K562 (cell line): Measurements from ENCODE around the gene UBL5. TPM values are rescaled to one million over a fixed set of nuclear protein-coding genes. Genes with fewer than 3 reads are reported as not detected.

Source experiments
- CC2D1A ChIP-seq: fragments of 450-650 bp; IDR thresholded peaks from 2 replicates; pipeline ENCODE4 v1.6.1; 2017; ENCODE audit warnings: mild to moderate bottlenecking
- CREB1 ChIP-seq, 2 experiments: sonication (generic) in 1 of 2; formaldehyde crosslinking in 1 of 2; IDR thresholded peaks; 2 replicates each; pipeline versions ENCODE4 v1.6.1 to v1.8.0; 2012 to 2022; ENCODE audit warnings: inconsistent platforms in 1 of 2, mild to moderate bottlenecking in 1 of 2, missing genetic modification reagents in 1 of 2, moderate library complexity in 1 of 2
- E2F8 ChIP-seq: fragments of 450-650 bp; IDR thresholded peaks from 2 replicates; pipeline ENCODE4 v1.7.1; 2018; ENCODE audit warnings: mild to moderate bottlenecking, low read depth; ENCODE audit not compliant: partially characterized antibody
- ELF2 ChIP-seq: fragments of 250-450 bp; sonication (Bioruptor Pico); IDR thresholded peaks from 2 replicates; pipeline ENCODE4 v1.5.0; 2021; ENCODE audit warnings: mild to moderate bottlenecking
- EP400 ChIP-seq: fragments of 450-650 bp; IDR thresholded peaks from 2 replicates; pipeline ENCODE4 v1.6.1; 2017; ENCODE audit warnings: antibody characterized with exemption, mild to moderate bottlenecking, moderate library complexity
- HNRNPUL1 ChIP-seq: fragments of 200-400 bp; formaldehyde crosslinking; IDR thresholded peaks from 2 replicates; pipeline ENCODE4 v1.6.1; 2017; ENCODE audit warnings: low read length
- JUND ChIP-seq, 2 experiments: IDR thresholded peaks; 2 replicates in 1 of 2; 3 replicates in 1 of 2; pipeline ENCODE4 v1.6.1; 2011; ENCODE audit warnings: borderline replicate concordance in 2 of 2, low read depth in 2 of 2, low read length in 2 of 2, improper control_type of control experiment in 1 of 2, missing biosample characterization in 1 of 2, missing genetic modification characterization in 1 of 2, missing genetic modification reagents in 1 of 2
- KDM5B ChIP-seq: fragments of 200-600 bp; sonication (generic); IDR thresholded peaks from 2 replicates; pipeline ENCODE4 v1.6.1; 2012; ENCODE audit warnings: low read depth, mild to moderate bottlenecking, moderate library complexity, low read length, control low read depth, inconsistent platforms; ENCODE audit not compliant: insufficient replicate concordance
- MXD1 ChIP-seq: fragments of 250-450 bp; sonication (Bioruptor Pico); IDR thresholded peaks from 2 replicates; pipeline ENCODE4 v1.8.0; 2021; ENCODE audit warnings: borderline replicate concordance, mild to moderate bottlenecking, moderate library complexity; ENCODE audit not compliant: poor library complexity, severe bottlenecking
- NUFIP1 ChIP-seq: fragments of 450-650 bp; IDR thresholded peaks from 2 replicates; pipeline ENCODE4 v1.6.1; 2018; ENCODE audit not compliant: partially characterized antibody
- PHB2 ChIP-seq: fragments of 450-650 bp; IDR thresholded peaks from 2 replicates; pipeline ENCODE4 v1.6.1; 2017; ENCODE audit warnings: low read depth
- PYGO2 ChIP-seq: fragments of 450-650 bp; IDR thresholded peaks from 2 replicates; pipeline ENCODE4 v1.6.1; 2016; ENCODE audit warnings: mild to moderate bottlenecking, missing genetic modification characterization, moderate library complexity, missing compliant biosample characterization
- RBFOX2 ChIP-seq: fragments of 200-400 bp; formaldehyde crosslinking; IDR thresholded peaks from 2 replicates; pipeline ENCODE4 v1.6.1; 2017; ENCODE audit warnings: low read depth, mild to moderate bottlenecking, low read length, moderate library complexity
- SIX5 ChIP-seq, 2 experiments: IDR thresholded peaks; 2 replicates each; pipeline ENCODE4 v1.6.1; 2011; ENCODE audit warnings: low read length in 2 of 2, borderline replicate concordance in 1 of 2, low read depth in 1 of 2, mild to moderate bottlenecking in 1 of 2, moderate library complexity in 1 of 2; ENCODE audit not compliant: insufficient read depth in 1 of 2
- TAF1 ChIP-seq: IDR thresholded peaks from 2 replicates; pipeline ENCODE4 v1.6.1; 2011; ENCODE audit warnings: mild to moderate bottlenecking, low read length, moderate library complexity; ENCODE audit not compliant: insufficient read depth, control insufficient read depth, severe bottlenecking; ENCODE audit errors: extremely low read depth
- YY1 ChIP-seq, 3 experiments: IDR thresholded peaks; 2 replicates each; pipeline ENCODE4 v1.6.1; 2011; ENCODE audit warnings: low read length in 2 of 3, mild to moderate bottlenecking in 2 of 3, moderate library complexity in 2 of 3, borderline replicate concordance in 1 of 3, control low read depth in 1 of 3, low read depth in 1 of 3; ENCODE audit not compliant: insufficient read depth in 3 of 3, insufficient replicate concordance in 2 of 3, control insufficient read depth in 1 of 3, insufficient read length in 1 of 3; ENCODE audit errors: extremely low read depth in 1 of 3
- ZFX ChIP-seq: sonication (generic); formaldehyde crosslinking; IDR thresholded peaks from 2 replicates; pipeline ENCODE4 v1.8.0; 2022; ENCODE audit warnings: mild to moderate bottlenecking, missing genetic modification reagents, moderate library complexity
- ZNF347 ChIP-seq: fragments of 450-650 bp; formaldehyde crosslinking; IDR thresholded peaks from 2 replicates; pipeline ENCODE4 v1.4.0; 2020; ENCODE audit warnings: low read depth, mild to moderate bottlenecking, moderate library complexity
- ZNF707 ChIP-seq: fragments of 250-450 bp; sonication (Bioruptor Pico); conservative IDR thresholded peaks from 2 replicates; pipeline ENCODE4 v1.8.0; 2022; ENCODE audit warnings: inconsistent platforms, mild to moderate bottlenecking, moderate library complexity
- polyA plus RNA-seq, 8 experiments: library from polyadenylated mRNA; depleted of rRNA in 4 of 8; stranded (reverse) in 5 of 8; unstranded in 3 of 8; fragments of >200 nt; fragmentation: Nextera tagmentation in 2 of 8; fragmentation: Illumina TruSeq in 1 of 8; extraction: Ambion mirVana in 2 of 8; extraction: Trizol in 1 of 8; gene quantifications; 2 replicates each; pipeline versions ENCODE4 v1.2.1 to v1.2.3, GENCODE V29; 2011 to 2014; ENCODE audit warnings: inconsistent platforms in 1 of 8, missing spikeins in 1 of 8
- total RNA-seq, 7 experiments: library from RNA; depleted of rRNA in 6 of 7; stranded (reverse); fragments of >200 nt in 6 of 7; fragmentation: Illumina TruSeq in 2 of 7; extraction: Trizol in 2 of 7; gene quantifications; 2 replicates each; pipeline versions ENCODE4 v1.2.1 to v1.2.3, GENCODE V29; 2011 to 2021; ENCODE audit warnings: low replicate concordance in 1 of 7

Gene UBL5
- total and polyA plus RNA-seq, 9 of the 15 experiments (the other 6 are each of a cell fraction or from before 2014, with no cell fraction given) = 410 to 1,266 (median 613) TPM

- no peak for TF ChIP-seq ZNF707 (CRISPR knock-in tag)
- peak; percentile 46 to 92 (median 86) for TF ChIP-seq YY1 (IDR thresholded peaks at IDR 0.05; ENCODE audit: borderline replicate concordance in 1 of 3, control insufficient read depth in 1 of 3, extremely low read depth in 1 of 3, insufficient read depth in 3 of 3, insufficient read length in 1 of 3, insufficient replicate concordance in 2 of 3, low read depth in 1 of 3, low read length in 2 of 3)
- no peak for TF ChIP-seq NUFIP1
- peak; percentile 73; the same call in 1 of the 2 replicates for TF ChIP-seq ELF2
- TF ChIP-seq ZNF347 (CRISPR knock-in tag) = no peak
- peak; percentile 88 for TF ChIP-seq KDM5B
- peak; percentile 94 for TF ChIP-seq EP400
- peak; percentile 99 for TF ChIP-seq RBFOX2
- TF ChIP-seq ZFX (CRISPR knock-in tag) = peak; percentile 12; the same call in 1 of the 2 replicates
- TF ChIP-seq HNRNPUL1 = no peak
- TF ChIP-seq SIX5 (IDR thresholded peaks at IDR 0.05; ENCODE audit: borderline replicate concordance in 1 of 2, insufficient read depth in 1 of 2, low read depth in 1 of 2, low read length in 2 of 2) = no peak
- no peak for TF ChIP-seq PYGO2 (tag)
- peak; percentile 29 for TF ChIP-seq MXD1 (CRISPR knock-in tag)
- TF ChIP-seq PHB2 = no peak
- peak; percentile 86 for TF ChIP-seq E2F8
- no peak for TF ChIP-seq CC2D1A
- TF ChIP-seq CREB1 (IDR thresholded peaks at IDR 0.05) = no peak; the same call in 1 of the 2 replicates
- peak; percentile 67 for TF ChIP-seq CREB1 (CRISPR knock-in tag; IDR thresholded peaks at IDR 0.05)
- TF ChIP-seq JUND (IDR thresholded peaks at IDR 0.05; ENCODE audit: borderline replicate concordance, low read depth, low read length) = peak; percentile 30; the same call in 1 of the 2 replicates
- TF ChIP-seq JUND (tag; IDR thresholded peaks at IDR 0.05; ENCODE audit: borderline replicate concordance, low read depth, low read length) = no peak
- TF ChIP-seq TAF1 = peak; percentile 71
These were observed 8.8 kb upstream of the UBL5 start, which contains the start of gene FBXL12 (continued) for GRCh38 chr19:9818734-9819595.
